NT2/D1 (cell line): ENCODE results near the gene ACOT6.
"Not testable (repeated sequence)": the region's sequence is repeated elsewhere in the genome, so short reads cannot be mapped to it uniquely, and the experiment has no call there.

Experiments used
- SUZ12 ChIP-seq: IDR thresholded peaks from 2 replicates; pipeline ENCODE4 v1.6.1; 2011; ENCODE audit not compliant: insufficient read length, insufficient read depth; ENCODE audit errors: extremely low read depth
- YY1 ChIP-seq: IDR thresholded peaks from 2 replicates; pipeline ENCODE4 v1.6.1; 2011; ENCODE audit not compliant: insufficient read length, insufficient read depth
- ZNF274 ChIP-seq: IDR thresholded peaks from 2 replicates; pipeline ENCODE4 v1.6.1; 2011; ENCODE audit warnings: mild to moderate bottlenecking, low read depth, low read length

- TF ChIP-seq ZNF274, YY1, SUZ12: not testable (repeated sequence)
These were observed 39.3 kb upstream of the ACOT6 start for GRCh38 chr14:73573034-73573433.
